Stomach smooth muscle (tissue), 2 donors: ENCODE results near the gene SPOP.

ENCODE experiments used
- H3K27ac ChIP-seq: one replicate; pipeline ENCODE4 v1.7.0; 2013; ENCODE audit warnings: mild to moderate bottlenecking, low read length, inconsistent platforms
- H3K27me3 ChIP-seq, 2 donors: one replicate each; pipeline ENCODE4 v1.7.0; 2013; ENCODE audit warnings: low read length in 2 of 2; ENCODE audit not compliant: insufficient read depth in 2 of 2, control insufficient read depth in 1 of 2
- H3K36me3 ChIP-seq, 2 donors: one replicate each; pipeline ENCODE4 v1.7.0; 2013; ENCODE audit warnings: low read length in 2 of 2; ENCODE audit not compliant: control insufficient read depth in 2 of 2, insufficient read depth in 2 of 2
- H3K4me1 ChIP-seq: one replicate; pipeline ENCODE4 v1.7.0; 2013; ENCODE audit warnings: low read length; ENCODE audit not compliant: control insufficient read depth, insufficient read depth
- H3K4me3 ChIP-seq, 2 donors: one replicate each; pipeline ENCODE4 v1.7.0; 2013; ENCODE audit warnings: low read length in 2 of 2
- H3K9ac ChIP-seq, 2 donors: one replicate each; pipeline ENCODE4 v1.7.0; 2013; ENCODE audit warnings: low read length in 2 of 2, mild to moderate bottlenecking in 1 of 2
- H3K9me3 ChIP-seq, 2 donors: one replicate each; pipeline ENCODE4 v1.7.0; 2013; ENCODE audit warnings: low read length in 2 of 2; ENCODE audit not compliant: control insufficient read depth in 2 of 2
- donor health status: healthy.
- donor health status: Pancreatic carcinoma.

The SPOP gene

DNA sequence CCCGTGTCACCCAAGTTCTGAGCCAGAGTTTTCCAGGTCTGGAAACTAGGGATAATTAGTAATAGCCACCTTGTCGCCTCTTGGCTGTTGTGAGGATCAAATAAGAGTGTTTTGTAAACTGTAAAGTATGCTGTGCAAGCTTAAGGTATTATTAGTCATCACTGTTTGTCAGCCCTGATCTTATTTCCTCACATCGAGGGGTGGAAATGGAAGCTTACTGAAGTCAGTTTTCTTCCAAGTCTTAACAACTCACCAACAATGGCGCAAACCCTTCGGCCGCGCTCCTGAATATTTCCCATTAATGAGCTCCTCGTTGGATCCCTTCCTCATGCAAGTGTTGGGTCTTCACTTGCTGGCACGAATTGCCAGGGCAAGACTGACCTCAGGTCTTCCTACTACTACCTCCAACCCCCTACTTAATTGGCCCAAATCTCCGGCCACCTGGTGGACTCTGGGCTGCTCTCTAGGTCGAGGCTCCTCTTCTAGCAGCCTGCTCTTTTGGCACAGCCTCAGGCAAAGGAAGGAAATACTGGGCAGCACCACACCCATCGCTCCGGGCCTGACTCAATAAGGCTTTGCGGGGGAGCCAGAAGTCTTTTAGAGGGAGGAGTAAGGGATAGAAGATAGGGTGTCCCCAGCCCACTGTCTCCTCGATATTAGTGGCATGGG, 30.8 kb upstream of the SPOP start:
- Histone ChIP-seq H3K4me1 (peaks cover 23% of the 10 kb centered on the region), H3K4me3 (peak overlapping the region; percentile 15 to 95), H3K27ac (peak overlapping the region; percentile 95), H3K27me3 (no peaks in the 10 kb centered on the region), H3K9ac (peak overlapping the region in 1 of 2 donors; percentile 88), H3K36me3 (peaks cover 29 to 41% of the 10 kb centered on the region in 2 donors), H3K9me3 (no peaks in the 10 kb centered on the region)

- Histone ChIP-seq H3K36me3 (peaks cover 37 to 43% of the 10 kb centered on the region in 2 donors), H3K27ac (peak within 1 kb of the TSS; percentile 95)
Observed at GRCh38 chr17:49707608-49708514, 30.0 kb upstream of the SPOP start, which contains the start of gene SLC35B1. TSS of gene SLC35B1 (minus strand) at chr17:49707964. CDS start at chr17:49707833, 131 bp downstream.

DNA sequence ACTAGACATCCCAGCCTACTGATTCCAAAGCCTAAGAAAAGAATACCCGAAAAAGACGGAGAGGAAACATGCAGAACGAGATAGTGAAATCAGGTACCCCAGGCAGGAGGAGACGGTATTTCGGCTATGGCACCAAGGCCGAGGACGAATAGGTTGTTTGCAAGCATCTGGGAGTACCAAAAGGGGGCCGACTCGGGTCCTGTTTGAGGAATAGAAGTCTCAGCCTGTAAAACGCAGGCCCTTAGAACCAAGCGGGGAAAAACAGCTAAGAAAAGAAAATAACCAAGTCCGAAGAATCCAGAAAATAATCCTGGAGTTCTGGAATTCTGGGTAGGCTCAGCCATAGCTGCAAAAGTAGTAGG, 29.3 kb upstream of the SPOP start:
- peaks cover 39 to 43% of the 10 kb centered on the region in 2 donors for H3K36me3 ChIP-seq
- peak overlapping the region; percentile 95 for H3K27ac ChIP-seq
- H3K27me3 ChIP-seq: no peaks in the 10 kb centered on the region
- no peaks in the 10 kb centered on the region for H3K9me3 ChIP-seq
- H3K4me1 ChIP-seq: peaks cover 23% of the 10 kb centered on the region
- peak overlapping the region; percentile 88 to 97 for H3K9ac ChIP-seq
- H3K4me3 ChIP-seq: peak overlapping the region; percentile 82 to 95

More at GRCh38 chr17:49707608-49708514, 30.0 kb upstream of the SPOP start, which contains the start of gene SLC35B1:
- Histone ChIP-seq H3K9me3 (no peaks in the 10 kb centered on the region), H3K4me1 (peaks cover 23% of the 10 kb centered on the region), H3K27me3 (no peaks in the 10 kb centered on the region), H3K4me3 (peak within 1 kb of the TSS; percentile 82 to 95), H3K9ac (peak within 1 kb of the TSS; percentile 88 to 97)

- Histone ChIP-seq H3K4me3 (no peak overlapping the region), H3K27ac (no peak overlapping the region), H3K9me3 (no peaks in the 10 kb centered on the region), H3K27me3 (no peaks in the 10 kb centered on the region), H3K9ac (no peak overlapping the region), H3K36me3 (peaks cover 42% of the 10 kb centered on the region in 2 donors), H3K4me1 (peaks cover 23% of the 10 kb centered on the region)
Observed at GRCh38 chr17:49705254-49705653, 27.4 kb upstream of the SPOP start.

- no peaks in the 10 kb centered on the region for H3K9me3 ChIP-seq
- peaks cover 21% of the 10 kb centered on the region for H3K4me1 ChIP-seq
- H3K36me3 ChIP-seq: peaks cover 44% of the 10 kb centered on the region in 2 donors
- H3K9ac ChIP-seq: no peak overlapping the region
- no peaks in the 10 kb centered on the region for H3K27me3 ChIP-seq
- no peak overlapping the region for H3K4me3 ChIP-seq
- no peak overlapping the region for H3K27ac ChIP-seq
Observed at GRCh38 chr17:49703557-49704277, 25.8 kb upstream of the SPOP start.

DNA sequence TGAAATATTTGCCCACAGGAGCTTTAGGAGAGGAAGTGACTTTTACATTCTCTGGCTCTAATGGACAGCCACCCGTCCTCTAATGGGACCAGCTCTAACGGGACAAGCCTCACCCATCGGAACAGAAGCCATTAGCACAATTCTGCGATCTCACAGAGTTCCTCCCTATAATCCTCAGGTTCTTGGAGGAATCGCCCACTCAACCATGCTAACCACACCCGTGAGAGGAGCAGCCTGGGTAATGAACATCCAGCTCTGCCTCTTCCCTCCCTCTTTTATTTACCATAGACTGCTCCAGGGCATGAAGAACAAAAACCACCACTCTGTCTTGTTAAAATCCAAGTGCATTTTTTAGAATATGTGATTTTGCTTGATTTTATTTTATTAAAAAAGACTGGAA, 23.1 kb upstream of the SPOP start:
- H3K9me3 ChIP-seq: no peaks in the 10 kb centered on the region
- no peak overlapping the region for H3K4me3 ChIP-seq
- no peaks in the 10 kb centered on the region for H3K27me3 ChIP-seq
- H3K27ac ChIP-seq: no peak overlapping the region
- H3K4me1 ChIP-seq: no peaks in the 10 kb centered on the region
- H3K9ac ChIP-seq: no peak overlapping the region
- peaks cover 44% of the 10 kb centered on the region in 2 donors for H3K36me3 ChIP-seq

- Histone ChIP-seq H3K36me3 (peaks cover 36% of the 10 kb centered on the region in 2 donors), H3K27me3 (no peaks in the 10 kb centered on the region), H3K4me1 (peaks cover 2% of the 10 kb centered on the region), H3K4me3 (no peak overlapping the region), H3K9me3 (no peaks in the 10 kb centered on the region), H3K27ac (no peak overlapping the region), H3K9ac (no peak overlapping the region)
Observed at GRCh38 chr17:49699966-49700575, 22.2 kb upstream of the SPOP start.

GRCh38 chr17:49698005-49698404, 20.1 kb upstream of the SPOP start:
- H3K27ac ChIP-seq: no peak overlapping the region

GRCh38 chr17:49696233-49696761, 18.4 kb upstream of the SPOP start:
- H3K4me1 ChIP-seq: peaks cover 19% of the 10 kb centered on the region
- H3K9ac ChIP-seq: no peak overlapping the region
- no peaks in the 10 kb centered on the region for H3K9me3 ChIP-seq
- peaks cover 8 to 12% of the 10 kb centered on the region in 2 donors for H3K36me3 ChIP-seq
- H3K27me3 ChIP-seq: no peaks in the 10 kb centered on the region
- H3K27ac ChIP-seq: no peak overlapping the region
- no peak overlapping the region for H3K4me3 ChIP-seq

More at GRCh38 chr17:49698005-49698404, 20.1 kb upstream of the SPOP start:
- Histone ChIP-seq H3K36me3 (peaks cover 17% of the 10 kb centered on the region in 2 donors), H3K4me3 (no peak overlapping the region), H3K9me3 (no peaks in the 10 kb centered on the region), H3K27me3 (no peaks in the 10 kb centered on the region), H3K9ac (no peak overlapping the region), H3K4me1 (peaks cover 6% of the 10 kb centered on the region)
